Uterus (tissue), 2 donors: Measurements from ENCODE around the gene PLB1.

ENCODE experiments used
- POLR2A ChIP-seq, 2 donors: fragments of 450-650 bp; IDR thresholded peaks; one replicate each; pipeline ENCODE4 v1.6.1; 2016; ENCODE audit warnings: antibody characterized with exemption in 2 of 2, mild to moderate bottlenecking in 1 of 2, moderate library complexity in 1 of 2
- TF ChIP-seq, protein P1 (sequence below), 4 experiments: fragments of 200-600 bp in 2 of 4; fragments of 450-650 bp in 2 of 4; sonication (generic) in 2 of 4; IDR thresholded peaks; one replicate each; pipeline ENCODE4 v1.5.1; 2016 to 2019; ENCODE audit warnings: antibody characterized with exemption in 4 of 4, mild to moderate bottlenecking in 2 of 4, moderate library complexity in 1 of 4

DNA sequence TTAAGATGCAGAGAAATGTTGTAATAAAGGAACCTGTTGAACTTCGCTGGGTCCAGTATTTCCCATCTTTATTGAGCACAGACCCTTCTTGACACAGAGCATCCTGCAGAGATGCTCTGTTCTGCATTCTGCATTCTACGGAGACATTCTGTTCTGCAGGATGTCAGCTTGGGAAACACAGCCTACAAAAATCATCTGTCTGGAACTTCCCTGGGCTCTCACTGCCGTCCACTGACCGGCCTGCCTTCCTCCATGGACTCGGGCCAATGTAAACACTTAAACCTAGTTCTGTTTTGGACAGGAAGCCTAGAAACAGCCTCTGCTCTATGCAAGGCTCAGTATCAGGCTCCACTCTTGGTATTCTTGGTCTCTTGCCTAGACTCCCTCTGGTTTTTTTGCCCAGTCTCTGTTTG lies 165.7 kb downstream of the PLB1 start:
- TF ChIP-seq POLR2A (IDR thresholded peaks at IDR 0.05), result no peak
- TF ChIP-seq, protein P1, sequence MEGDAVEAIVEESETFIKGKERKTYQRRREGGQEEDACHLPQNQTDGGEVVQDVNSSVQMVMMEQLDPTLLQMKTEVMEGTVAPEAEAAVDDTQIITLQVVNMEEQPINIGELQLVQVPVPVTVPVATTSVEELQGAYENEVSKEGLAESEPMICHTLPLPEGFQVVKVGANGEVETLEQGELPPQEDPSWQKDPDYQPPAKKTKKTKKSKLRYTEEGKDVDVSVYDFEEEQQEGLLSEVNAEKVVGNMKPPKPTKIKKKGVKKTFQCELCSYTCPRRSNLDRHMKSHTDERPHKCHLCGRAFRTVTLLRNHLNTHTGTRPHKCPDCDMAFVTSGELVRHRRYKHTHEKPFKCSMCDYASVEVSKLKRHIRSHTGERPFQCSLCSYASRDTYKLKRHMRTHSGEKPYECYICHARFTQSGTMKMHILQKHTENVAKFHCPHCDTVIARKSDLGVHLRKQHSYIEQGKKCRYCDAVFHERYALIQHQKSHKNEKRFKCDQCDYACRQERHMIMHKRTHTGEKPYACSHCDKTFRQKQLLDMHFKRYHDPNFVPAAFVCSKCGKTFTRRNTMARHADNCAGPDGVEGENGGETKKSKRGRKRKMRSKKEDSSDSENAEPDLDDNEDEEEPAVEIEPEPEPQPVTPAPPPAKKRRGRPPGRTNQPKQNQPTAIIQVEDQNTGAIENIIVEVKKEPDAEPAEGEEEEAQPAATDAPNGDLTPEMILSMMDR (IDR thresholded peaks at IDR 0.05), result peak in 1 of 4 experiments; percentile 6
